Measurements from ENCODE around the gene ANKRD61. TPM values are rescaled to one million over a fixed set of nuclear protein-coding genes. Genes with fewer than 3 reads are reported as not detected.

The ANKRD61 gene
- polyA plus RNA-seq, 1 of the 3 experiments (the other 2 are of a cell fraction), result 0.53 TPM

- Histone ChIP-seq H3K27ac (ENCODE audit: low read depth in 2 of 2, low read length in 1 of 2) (no peak overlapping the region; a peak in 1 of 4 replicates), H3K9ac (no peak overlapping the region), H3K79me2 (ENCODE audit: insufficient read depth) (peaks cover 7% of the 10 kb centered on the region; the same call in 1 of the 2 replicates), H3K9me3 (no peaks in the 10 kb centered on the region), H2AFZ (ENCODE audit: low read depth) (no peak overlapping the region), H3K9me2 (no peaks in the 10 kb centered on the region), H3F3A (replicated peaks; ENCODE audit: insufficient read depth) (peaks cover 15% of the 10 kb centered on the region), H3K4me3 (ENCODE audit: low read depth in 2 of 2, low read length in 1 of 2) (no peak overlapping the region), H3K4me1 (ENCODE audit: control insufficient read depth in 1 of 2, insufficient read depth in 2 of 2, low read depth in 1 of 2, low read length in 1 of 2) (no peaks in the 10 kb centered on the region; a peak in 1 of 4 replicates), H4K20me1 (ENCODE audit: insufficient read depth) (no peaks in the 10 kb centered on the region), H3K27me3 (ENCODE audit: insufficient read depth) (no peaks in the 10 kb centered on the region), H3K4me2 (no peak overlapping the region), H3K36me3 (replicated peaks in 1 of 2; ENCODE audit: control insufficient read depth in 1 of 2, insufficient read depth in 2 of 2, low read length in 1 of 2) (peaks cover 70 to 79% of the 10 kb centered on the region in 2 experiments)
- 91% methylated on average over 22 of the region's 22 CpGs for WGBS (ENCODE audit: low lambda C conversion rate)
- ChIA-PET CTCF (interaction anchor here (1.0 to 2.4 kb wide), 4 partner anchors 9 to 15 kb away, joined by 3 to 8 read pairs (median 4); no protein-coding TSS in a partner anchor), POLR2A (interaction anchor here (0.6 to 1.2 kb wide), 3 partner anchors 11 to 459 kb away, joined by 3 to 6 read pairs (median 3); no protein-coding TSS in a partner anchor)
- DNase-seq, result peak; percentile 73
- TF ChIP-seq EZH2phosphoT487 (IDR thresholded peaks at IDR 0.05; ENCODE audit: borderline replicate concordance, low read depth), result no peak
- peak; percentile 53; the same call in 1 of the 2 replicates for TF ChIP-seq CTCF (IDR thresholded peaks at IDR 0.05)
- no peak for TF ChIP-seq RFX5 (IDR thresholded peaks at IDR 0.05; ENCODE audit: low read length)
Measured at GRCh38 chr7:6026011-6026819, 5.0 kb upstream of the ANKRD61 start.

- no peaks in the 10 kb centered on the region for H4K20me1 ChIP-seq (ENCODE audit: insufficient read depth)
- H3K4me2 ChIP-seq, result no peak overlapping the region
- H3K9ac ChIP-seq, result no peak overlapping the region
- no peaks in the 10 kb centered on the region for H3K9me3 ChIP-seq
- no peak for DNase-seq
- no peaks in the 10 kb centered on the region for H3K9me2 ChIP-seq
- H3K4me1 ChIP-seq (ENCODE audit: control insufficient read depth in 1 of 2, insufficient read depth in 2 of 2, low read depth in 1 of 2, low read length in 1 of 2), result no peaks in the 10 kb centered on the region; a peak in 1 of 4 replicates
- ChIA-PET CTCF (interaction anchor here (0.6 to 2.4 kb wide), 8 partner anchors 9 to 149 kb away, joined by 3 to 8 read pairs (median 4); no protein-coding TSS in a partner anchor), POLR2A (interaction anchor here (0.6 to 1.2 kb wide), 4 partner anchors 12 to 458 kb away, joined by 3 to 6 read pairs (median 3); partner anchors contain the start of genes AIMP2 and PMS2)
- H3K4me3 ChIP-seq (ENCODE audit: low read depth in 2 of 2, low read length in 1 of 2), result no peak overlapping the region
- peaks cover 67 to 74% of the 10 kb centered on the region in 2 experiments for H3K36me3 ChIP-seq (replicated peaks in 1 of 2; ENCODE audit: control insufficient read depth in 1 of 2, insufficient read depth in 2 of 2, low read length in 1 of 2)
- 92% methylated on average over 12 of the region's 12 CpGs for WGBS (ENCODE audit: low lambda C conversion rate)
- no peak overlapping the region for H2AFZ ChIP-seq (ENCODE audit: low read depth)
- no peaks in the 10 kb centered on the region for H3K27me3 ChIP-seq (ENCODE audit: insufficient read depth)
- peaks cover 12% of the 10 kb centered on the region; the same call in 1 of the 2 replicates for H3K79me2 ChIP-seq (ENCODE audit: insufficient read depth)
- H3K27ac ChIP-seq (ENCODE audit: low read depth in 2 of 2, low read length in 1 of 2), result no peak overlapping the region
- H3F3A ChIP-seq (replicated peaks; ENCODE audit: insufficient read depth), result peaks cover 15% of the 10 kb centered on the region
- no peak for TF ChIP-seq CHD2 (IDR thresholded peaks at IDR 0.05; ENCODE audit: low read length, partially characterized antibody)
- no peak for TF ChIP-seq NFIC (IDR thresholded peaks at IDR 0.05; ENCODE audit: borderline replicate concordance)
- TF ChIP-seq MEF2A (IDR thresholded peaks at IDR 0.05; ENCODE audit: borderline replicate concordance, low read depth), result no peak
- TF ChIP-seq GABPA (IDR thresholded peaks at IDR 0.05; ENCODE audit: low read depth), result no peak
- TF ChIP-seq CTCF (IDR thresholded peaks at IDR 0.05), result no peak
- no peak for TF ChIP-seq TAF1 (IDR thresholded peaks at IDR 0.05; ENCODE audit: borderline replicate concordance, low read depth, low read length)
- no peak for TF ChIP-seq RXRA (IDR thresholded peaks at IDR 0.05; ENCODE audit: borderline replicate concordance, low read depth)
- TF ChIP-seq EP300 (IDR thresholded peaks at IDR 0.05; ENCODE audit: borderline replicate concordance in 1 of 2, low read depth in 1 of 2, low read length in 1 of 2), result no peak
- no peak for TF ChIP-seq TEAD4 (IDR thresholded peaks at IDR 0.05; ENCODE audit: borderline replicate concordance, insufficient read depth)
- TF ChIP-seq RCOR1 (IDR thresholded peaks at IDR 0.05; ENCODE audit: low read length), result no peak
- no peak for TF ChIP-seq SIN3A (IDR thresholded peaks at IDR 0.05; ENCODE audit: borderline replicate concordance, low read depth, low read length)
- no peak for TF ChIP-seq REST (IDR thresholded peaks at IDR 0.05; ENCODE audit: low read depth, low read length)
Measured at GRCh38 chr7:6026820-6027311, 4.3 kb upstream of the ANKRD61 start.
